AG10803 (cell line): ENCODE results near the gene EDEM2.
A peak's percentile ranks its signal among the peaks of the same experiment; 100 is the strongest.
"Not testable (repeated sequence)": the region's sequence is repeated elsewhere in the genome, so short reads cannot be mapped to it uniquely, and the experiment has no call there.

Experiments
- DNase-seq: peaks from one replicate; pipeline ENCODE4 v3.0.0; 2010; ENCODE audit warnings: low read depth
- H3K4me3 ChIP-seq: 2 replicates; pipeline ENCODE4 v1.5.1; 2011; ENCODE audit warnings: mild to moderate bottlenecking, low read length, control low read depth
- TF ChIP-seq, protein P1 (sequence below): conservative IDR thresholded peaks from 2 replicates; pipeline ENCODE4 v1.5.1; 2011; ENCODE audit warnings: mild to moderate bottlenecking, low read length, control low read depth, inconsistent platforms

The EDEM2 gene, protein sequence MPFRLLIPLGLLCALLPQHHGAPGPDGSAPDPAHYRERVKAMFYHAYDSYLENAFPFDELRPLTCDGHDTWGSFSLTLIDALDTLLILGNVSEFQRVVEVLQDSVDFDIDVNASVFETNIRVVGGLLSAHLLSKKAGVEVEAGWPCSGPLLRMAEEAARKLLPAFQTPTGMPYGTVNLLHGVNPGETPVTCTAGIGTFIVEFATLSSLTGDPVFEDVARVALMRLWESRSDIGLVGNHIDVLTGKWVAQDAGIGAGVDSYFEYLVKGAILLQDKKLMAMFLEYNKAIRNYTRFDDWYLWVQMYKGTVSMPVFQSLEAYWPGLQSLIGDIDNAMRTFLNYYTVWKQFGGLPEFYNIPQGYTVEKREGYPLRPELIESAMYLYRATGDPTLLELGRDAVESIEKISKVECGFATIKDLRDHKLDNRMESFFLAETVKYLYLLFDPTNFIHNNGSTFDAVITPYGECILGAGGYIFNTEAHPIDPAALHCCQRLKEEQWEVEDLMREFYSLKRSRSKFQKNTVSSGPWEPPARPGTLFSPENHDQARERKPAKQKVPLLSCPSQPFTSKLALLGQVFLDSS

DNA sequence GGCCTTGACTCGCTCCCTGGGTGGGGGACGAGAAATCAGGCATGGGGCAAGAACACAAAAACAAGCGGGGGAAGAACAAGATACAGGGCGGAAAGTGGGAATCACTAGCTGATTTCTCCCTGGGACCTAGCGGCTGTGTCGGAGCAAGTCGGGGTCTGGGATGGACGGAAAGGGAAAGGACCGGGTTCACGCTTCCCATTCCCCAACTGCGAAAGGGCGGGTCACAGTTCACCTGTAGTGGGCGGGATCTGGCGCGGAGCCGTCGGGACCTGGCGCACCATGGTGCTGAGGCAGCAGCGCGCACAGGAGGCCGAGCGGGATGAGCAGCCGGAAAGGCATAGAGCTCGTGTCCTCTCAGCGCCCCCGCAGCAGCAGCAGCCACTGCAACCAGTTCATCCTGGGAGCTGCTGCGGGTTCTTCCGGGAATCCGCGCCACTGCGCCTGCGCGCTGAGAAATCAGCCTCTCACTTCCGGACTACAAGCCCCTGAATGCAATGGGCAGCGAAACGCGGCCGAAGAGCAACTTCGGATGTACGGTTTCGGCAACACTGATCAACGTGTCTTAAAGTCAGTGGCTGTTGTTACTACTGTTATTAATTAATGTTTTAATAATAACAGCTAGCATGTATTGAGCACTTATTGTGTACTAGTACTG is at the start of gene EDEM2:
TSS of gene EDEM2 (minus strand) at position 417 of the 655 bp plus-strand sequence. CDS start at position 339, 78 bp downstream.
- peak within 1 kb of the TSS; percentile 97 for H3K4me3 ChIP-seq
- DNase-seq, result peak; percentile 94
- TF ChIP-seq, protein P1, sequence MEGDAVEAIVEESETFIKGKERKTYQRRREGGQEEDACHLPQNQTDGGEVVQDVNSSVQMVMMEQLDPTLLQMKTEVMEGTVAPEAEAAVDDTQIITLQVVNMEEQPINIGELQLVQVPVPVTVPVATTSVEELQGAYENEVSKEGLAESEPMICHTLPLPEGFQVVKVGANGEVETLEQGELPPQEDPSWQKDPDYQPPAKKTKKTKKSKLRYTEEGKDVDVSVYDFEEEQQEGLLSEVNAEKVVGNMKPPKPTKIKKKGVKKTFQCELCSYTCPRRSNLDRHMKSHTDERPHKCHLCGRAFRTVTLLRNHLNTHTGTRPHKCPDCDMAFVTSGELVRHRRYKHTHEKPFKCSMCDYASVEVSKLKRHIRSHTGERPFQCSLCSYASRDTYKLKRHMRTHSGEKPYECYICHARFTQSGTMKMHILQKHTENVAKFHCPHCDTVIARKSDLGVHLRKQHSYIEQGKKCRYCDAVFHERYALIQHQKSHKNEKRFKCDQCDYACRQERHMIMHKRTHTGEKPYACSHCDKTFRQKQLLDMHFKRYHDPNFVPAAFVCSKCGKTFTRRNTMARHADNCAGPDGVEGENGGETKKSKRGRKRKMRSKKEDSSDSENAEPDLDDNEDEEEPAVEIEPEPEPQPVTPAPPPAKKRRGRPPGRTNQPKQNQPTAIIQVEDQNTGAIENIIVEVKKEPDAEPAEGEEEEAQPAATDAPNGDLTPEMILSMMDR, result no peak

DNA sequence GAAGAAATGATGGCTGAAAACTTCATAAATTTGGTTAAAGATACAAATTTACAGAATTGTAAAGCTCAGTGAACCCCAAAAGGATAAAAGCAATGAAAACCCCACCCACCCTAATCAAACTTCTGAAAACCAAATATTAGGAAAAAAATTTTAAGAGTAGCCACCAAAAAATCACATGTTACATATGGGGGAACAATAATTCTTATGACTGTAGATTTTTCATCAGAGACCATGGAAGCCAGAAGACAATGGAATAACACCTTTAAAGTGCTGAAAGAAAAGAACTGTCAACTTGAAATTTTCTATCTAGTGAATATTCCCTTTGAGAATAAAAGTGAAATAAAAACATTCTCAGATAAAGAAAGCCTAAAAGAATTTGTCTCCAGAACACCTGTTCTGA is 49.2 kb upstream of the EDEM2 start:
- DNase-seq, result no peak
- TF ChIP-seq, protein P1, result no peak
- H3K4me3 ChIP-seq, result no peak overlapping the region

DNA sequence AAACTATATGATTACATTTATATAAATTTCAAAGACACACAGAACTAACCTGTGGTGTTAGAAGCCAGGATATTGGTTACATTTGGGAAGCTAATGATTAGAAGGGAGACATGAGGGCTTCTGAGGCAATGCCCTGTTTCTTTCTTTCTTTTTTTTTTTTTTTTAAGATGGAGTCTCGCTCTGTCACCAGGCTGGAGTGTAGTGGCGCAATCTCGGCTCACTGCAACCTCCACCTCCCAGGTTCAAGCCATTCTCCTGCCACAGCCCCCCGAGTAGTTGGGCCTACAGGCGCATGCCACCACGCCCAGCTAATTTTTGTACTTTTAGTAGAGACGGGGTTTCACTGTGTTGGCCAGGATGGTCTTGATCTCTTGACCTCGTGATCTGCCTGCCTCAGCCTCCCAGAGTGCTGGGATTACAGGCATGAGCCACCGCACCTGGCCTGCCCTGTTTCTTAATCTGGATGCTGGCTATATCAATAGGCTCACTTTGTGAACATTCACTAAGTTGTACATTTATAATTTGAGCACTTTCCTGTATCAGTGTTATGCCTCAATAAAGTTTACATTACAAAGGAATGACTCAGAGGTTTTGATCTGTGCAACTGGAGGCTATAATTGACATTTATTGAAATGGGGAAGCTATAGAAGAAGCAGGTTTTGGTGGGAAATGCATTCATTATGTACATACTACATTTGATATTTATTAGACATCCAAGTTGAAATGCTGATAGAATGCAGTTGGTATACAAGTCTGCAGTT is 46.1 kb upstream of the EDEM2 start:
- DNase-seq, result not testable (repeated sequence)

DNA sequence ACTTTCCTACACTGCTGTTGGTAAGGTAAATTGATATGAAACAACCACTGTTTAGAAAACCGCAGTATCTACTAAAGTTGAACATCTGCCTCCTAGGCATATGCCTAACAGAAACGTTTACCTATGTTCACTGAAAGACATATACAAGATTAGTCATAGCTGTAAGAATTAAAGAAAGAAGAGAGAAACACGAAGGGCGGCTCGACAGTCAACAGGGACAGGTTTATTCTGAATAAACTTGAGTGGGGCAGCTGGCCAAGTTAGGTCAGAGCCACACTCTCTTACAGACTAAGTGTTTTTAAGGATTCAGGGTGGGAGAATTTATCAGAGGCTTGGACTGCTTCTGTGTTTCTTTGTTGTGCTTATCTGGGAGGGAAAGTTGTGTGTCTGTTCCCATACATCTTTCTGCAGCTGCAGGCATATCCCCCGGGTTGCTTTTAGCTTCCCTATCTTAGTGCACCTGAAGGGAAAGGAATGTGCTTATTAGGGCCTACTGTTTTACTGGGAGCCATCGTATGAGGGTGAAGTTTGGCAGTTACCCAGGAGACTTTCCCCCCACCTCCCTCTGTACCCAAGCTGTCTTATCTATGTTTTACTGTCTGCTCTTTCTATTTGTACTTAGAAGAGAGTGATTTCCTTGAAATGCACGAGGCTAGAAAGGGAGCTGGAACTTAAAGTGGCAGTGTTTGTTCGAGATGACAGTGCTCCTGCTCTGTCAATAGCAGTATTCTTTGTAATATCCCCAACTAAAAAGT is 45.2 kb upstream of the EDEM2 start:
- TF ChIP-seq, protein P1, result no peak
- H3K4me3 ChIP-seq, result no peak overlapping the region
- DNase-seq, result no peak

More for the DNA sequence above, 46.1 kb upstream of the EDEM2 start:
- H3K4me3 ChIP-seq, result not testable (repeated sequence)

DNA sequence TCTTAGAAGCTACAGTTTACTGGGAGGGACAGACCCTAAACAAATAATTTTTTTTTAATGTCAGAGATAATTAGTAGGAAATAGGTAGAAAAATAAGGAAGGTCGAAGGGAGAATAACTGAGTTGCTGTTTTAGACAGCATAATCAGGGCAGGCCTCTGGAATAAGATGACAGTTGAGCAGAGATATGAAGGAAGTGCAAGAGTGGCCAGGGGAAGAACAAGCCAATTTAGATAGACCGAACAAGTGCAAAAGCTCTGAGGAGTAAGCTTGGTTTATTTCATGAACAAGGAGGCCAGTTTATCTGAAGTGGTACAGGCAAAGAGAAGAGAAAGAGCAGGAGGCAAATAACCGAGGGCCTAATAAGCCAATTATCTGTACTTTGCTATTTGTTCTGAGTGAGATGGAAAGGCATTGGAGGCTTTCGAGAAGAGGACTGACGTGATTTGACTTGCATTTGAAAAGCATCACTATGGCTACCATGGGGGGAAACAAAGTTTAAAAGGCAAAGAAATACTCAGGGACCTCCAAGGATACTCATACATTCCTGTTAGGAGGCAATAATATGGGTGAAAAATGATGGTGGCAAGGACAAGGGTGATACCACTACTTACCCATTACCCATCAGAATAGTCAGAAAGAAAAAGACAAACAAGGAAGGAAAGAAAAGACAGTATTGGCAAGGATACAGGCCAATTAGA is 44.4 kb upstream of the EDEM2 start:
- H3K4me3 ChIP-seq, result no peak overlapping the region
- TF ChIP-seq, protein P1, result no peak
- DNase-seq, result no peak

DNA sequence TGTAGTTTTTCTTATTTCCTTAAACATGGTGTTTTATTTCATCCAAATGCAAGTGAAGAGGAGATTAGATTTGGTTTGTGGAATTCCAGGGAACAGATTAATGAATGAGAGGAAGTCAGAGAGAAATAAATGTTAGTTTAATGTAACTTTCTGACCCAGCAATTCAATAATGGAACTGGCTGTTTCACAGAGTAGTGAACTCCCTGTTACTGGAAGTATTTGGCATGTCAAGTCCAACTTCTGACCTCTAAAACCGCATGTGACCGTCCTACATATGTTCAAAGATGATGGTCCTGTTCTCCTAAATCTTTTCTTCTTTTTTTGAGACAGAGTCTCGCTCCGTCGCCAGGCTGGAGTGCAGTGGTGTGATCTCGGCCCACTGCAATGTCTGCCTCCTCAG is 43.4 kb upstream of the EDEM2 start:
- TF ChIP-seq, protein P1, result no peak
- DNase-seq, result no peak
- no peak overlapping the region for H3K4me3 ChIP-seq

DNA sequence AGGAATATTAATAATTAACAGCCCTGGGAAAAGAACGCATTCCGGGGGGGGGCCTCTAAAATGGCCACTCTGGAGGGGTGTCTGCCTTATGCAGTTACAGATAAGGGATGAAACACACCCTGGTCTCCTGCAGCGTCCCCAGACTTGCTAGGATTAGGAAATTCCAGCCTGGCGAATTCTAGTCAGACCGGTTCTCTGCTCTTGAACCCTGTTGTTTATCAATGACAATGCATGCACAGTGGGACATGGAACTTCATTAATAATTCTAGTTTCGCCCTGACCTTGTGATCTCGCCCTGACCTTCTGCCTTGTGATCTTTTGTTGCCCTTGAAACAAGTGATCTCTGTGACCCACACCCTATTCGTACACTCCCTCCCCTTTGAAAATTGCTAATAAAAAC is 42.1 kb upstream of the EDEM2 start:
- not testable (repeated sequence) for H3K4me3 ChIP-seq, DNase-seq
